Nucleus accumbens (tissue), 56 donors: ENCODE results near the gene OR7C1.
"Not testable (repeated sequence)": the region's sequence is repeated elsewhere in the genome, so short reads cannot be mapped to it uniquely, and the experiment has no call there.

Experiments
- DNase-seq, 56 donors: peaks; one replicate each; lab custom pipeline; 2025; lab: John Stamatoyannopoulos, UW

The OR7C1 gene

DNA sequence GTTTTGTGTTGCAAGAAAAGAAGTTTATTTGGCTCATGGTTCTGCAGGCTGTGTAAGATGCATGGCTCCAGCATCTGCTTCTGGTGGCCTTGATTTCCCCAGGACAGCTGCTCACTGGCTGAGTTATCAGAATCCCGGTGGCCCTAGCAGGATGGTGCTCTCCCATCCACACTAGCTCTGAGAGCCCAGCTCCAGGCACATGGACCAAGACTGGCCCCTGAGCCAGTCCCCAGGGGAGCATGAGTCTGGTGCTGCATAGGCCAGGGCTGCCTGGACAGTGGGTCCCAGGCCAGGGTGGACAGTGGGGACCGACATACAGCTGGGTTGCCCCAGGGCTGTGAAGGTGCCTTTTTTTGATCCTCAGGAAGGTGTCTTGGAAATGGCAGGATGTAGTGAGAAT, 67.0 kb downstream of the OR7C1 start:
- DNase-seq = no peak

DNA sequence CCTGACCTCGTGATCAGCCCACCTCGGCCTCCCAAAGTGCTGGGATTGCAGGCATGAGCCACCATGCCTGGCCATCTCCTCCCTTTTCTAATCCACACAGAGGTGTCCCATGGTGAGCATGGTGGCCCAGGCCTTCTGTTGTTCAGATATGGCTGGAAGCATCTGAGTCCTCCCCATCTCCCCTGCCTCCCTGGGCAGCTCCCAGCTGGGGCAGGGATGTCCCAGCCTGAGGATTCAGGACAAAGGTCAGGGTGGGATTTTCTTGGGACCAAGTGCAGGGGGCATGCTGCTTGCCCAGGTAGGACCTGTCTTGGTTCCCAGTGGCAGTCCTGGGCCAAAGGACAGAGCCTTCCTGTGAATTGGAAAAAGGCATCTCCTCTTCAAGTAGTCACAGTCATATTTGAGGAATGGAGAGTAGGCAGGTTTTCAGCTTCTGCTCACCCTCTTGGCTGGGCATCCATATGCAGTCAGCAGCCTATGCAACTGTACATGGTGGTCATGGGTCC, 67.5 kb downstream of the OR7C1 start:
- DNase-seq = no peak

DNA sequence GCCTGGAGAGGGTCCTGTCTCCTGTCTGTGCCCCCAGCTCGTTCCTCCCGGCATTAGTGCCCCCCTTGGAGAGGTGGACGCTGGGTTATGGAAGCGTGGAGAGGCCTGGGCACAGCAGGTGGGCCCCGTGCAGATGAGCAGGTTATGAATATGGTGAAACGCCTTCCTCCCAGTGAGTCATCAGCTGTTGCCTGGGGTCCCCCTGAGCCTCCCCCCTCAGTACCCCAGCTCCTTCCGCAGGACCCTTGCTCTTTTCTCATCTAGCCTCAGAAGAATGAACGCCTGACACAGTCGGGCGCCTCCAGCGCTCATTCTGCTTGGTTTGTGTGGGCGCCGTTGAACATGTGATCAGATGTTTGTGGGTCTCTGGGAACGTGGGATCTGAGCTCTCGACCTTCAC, 69.1 kb downstream of the OR7C1 start:
- DNase-seq = not testable (repeated sequence)

DNA sequence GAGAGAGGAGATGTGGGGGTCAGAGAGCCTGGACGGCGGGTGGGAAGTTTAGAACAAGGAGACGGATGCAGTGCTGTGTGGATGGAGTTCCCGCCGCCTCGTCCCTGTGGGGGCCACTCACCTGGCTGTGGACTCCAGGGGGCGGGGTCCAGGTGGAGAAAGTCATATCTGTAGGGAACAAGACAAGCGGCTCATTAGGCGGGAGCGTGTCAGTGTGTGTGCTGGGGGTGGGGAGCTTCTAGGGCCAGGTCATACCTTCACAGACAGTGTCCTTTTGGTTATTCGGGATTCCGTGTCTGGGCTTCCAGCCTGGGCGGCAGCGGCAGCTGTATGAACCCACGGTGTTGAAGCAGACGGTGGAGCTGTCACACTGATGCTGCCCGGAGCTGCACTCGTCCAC, 69.6 kb downstream of the OR7C1 start:
- DNase-seq = not testable (repeated sequence)

DNA sequence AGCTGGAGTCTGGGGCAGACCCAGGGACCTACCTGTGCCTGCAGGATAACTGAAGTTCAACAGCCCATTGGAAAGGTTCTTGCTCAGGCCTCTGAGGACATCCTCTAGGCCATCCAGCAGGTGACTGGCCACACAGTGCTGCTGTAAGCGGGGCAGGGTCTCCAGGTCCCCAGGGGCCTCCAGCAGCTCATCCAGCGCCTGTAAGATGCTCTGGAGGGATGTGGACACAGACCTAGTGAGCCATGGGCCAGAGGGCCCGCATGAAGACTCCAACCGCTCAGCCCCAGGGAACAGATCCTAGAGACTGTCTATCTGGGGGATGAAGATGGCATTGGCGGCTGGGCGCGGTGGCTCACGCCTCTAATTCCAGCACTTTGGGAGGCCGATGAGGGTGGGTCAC, 70.6 kb downstream of the OR7C1 start:
- DNase-seq = no peak

DNA sequence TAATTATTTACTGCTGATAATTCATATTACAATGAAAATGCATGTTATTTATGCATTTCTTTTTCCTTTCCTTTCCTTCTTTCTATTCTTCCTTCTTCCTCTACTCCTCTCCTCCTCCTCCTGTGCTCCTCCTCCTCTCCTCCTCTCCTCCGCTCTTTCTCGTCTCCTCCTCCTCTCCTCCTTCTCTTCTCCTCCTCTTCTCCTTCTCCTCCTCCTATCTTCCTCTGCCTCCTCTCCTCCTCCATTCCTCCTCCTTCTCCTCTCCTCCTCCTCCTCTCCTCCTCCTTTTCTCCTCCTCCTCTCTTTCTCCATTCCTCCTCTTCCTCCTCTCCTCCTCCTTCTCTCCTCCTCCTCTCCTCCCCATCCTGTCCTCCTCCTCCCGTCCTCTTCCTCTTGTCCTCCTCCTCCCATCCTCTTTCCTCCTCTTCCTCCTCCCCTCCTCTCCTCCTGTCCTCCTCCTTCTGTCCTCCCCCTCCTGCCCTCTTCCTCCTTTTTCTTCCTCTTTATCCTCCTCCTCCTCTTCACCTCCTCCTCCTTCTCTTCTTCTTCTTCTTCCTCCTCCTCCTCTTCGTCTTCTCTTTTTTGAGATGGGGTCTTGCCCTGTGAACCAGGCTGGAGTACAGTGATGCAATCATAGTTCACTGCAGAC, 71.4 kb downstream of the OR7C1 start:
- DNase-seq = no peak

DNA sequence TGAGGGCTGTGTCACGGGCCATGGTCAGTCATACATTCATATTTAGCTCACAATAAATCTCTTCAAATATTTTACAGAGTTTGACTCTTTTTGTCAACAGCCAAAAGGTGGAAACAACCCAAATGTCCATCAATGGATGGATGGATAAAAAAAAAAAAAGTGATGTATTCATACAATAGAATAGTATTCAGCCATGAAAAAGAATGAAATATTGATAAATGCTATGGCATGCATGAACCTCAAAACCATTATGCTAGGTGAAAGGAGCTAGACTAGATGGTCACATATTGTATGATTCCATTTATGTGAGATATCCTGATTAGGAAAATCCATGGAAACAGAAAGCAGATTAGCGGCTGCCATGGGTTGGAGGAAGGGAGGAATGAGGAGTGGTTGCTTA, 72.9 kb downstream of the OR7C1 start:
- DNase-seq = no peak

DNA sequence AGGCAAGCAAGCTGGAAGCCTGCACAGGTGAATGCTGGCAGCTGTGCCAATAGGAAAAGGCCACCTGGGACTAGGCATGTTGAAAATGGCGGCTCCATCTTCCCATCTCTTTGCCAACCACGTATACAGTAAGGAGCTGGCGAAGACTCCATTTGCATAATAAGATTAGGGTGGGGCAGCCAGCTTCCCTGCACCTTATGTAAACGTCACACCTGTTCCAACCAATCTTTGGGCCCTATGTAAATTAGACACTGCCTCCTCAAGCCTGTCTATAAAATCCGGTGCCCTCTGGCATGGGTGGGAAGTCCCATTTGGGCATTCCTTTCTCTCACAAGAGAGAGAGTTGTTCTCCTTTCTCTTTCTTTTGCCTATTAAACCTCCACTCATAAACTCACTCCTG, 73.4 kb downstream of the OR7C1 start:
- DNase-seq = no peak

DNA sequence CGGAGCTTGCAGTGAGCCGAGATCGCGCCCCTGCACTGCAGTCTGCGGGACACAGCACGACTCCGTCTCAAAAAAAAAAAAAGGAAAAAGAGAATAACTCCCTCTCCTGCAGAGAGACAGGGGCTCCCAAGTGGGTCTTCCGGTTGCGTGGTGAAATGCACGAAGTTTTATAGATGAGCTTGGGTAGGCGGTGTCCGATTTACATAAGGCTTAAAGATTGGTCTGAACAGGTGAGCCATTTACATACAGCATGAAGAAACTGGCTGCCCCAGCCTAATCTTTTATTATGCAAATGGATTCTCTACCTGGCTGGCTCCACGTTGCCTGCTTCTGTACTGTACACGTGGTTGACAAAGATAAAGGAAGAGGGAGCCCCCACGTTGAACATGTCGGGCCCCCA, 76.2 kb downstream of the OR7C1 start:
- DNase-seq = no peak

DNA sequence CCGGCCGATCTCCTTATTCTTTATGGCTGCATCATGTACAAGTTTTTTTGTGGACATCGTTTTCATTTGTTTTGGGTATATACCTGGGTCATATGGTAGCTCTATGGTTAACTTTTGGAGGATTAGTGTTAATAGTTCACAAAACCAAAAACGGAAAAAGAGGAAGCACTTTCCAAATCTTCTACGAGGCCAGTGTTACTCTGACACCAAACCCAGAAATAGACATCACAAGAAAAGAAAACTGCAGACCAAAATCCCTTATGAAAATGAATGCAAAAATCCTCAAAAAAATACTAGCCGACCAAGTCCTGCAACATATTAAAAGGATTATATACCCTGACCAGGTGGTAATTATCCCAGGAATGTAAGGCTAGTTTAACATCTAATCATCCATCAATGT, 86.4 kb downstream of the OR7C1 start:
- no peak for DNase-seq
